ENCODE results near the gene LRTM2.

- TF ChIP-seq CTCF (IDR thresholded peaks at IDR 0.05), result no peak
- TF ChIP-seq POLR2AphosphoS5 (IDR thresholded peaks at IDR 0.05; ENCODE audit: low read depth, low read length), result no peak
Observed at GRCh38 chr12:1794440-1795090, 25.8 kb upstream of the LRTM2 start.
